GM12872 (cell line): ENCODE data around the gene IDH3A.

Experiments
- CTCF ChIP-seq: IDR thresholded peaks from 3 replicates; pipeline ENCODE4 v1.5.1; 2011; ENCODE audit warnings: low read depth, mild to moderate bottlenecking, low read length, moderate library complexity; ENCODE audit not compliant: insufficient read depth

Gene IDH3A

GRCh38 chr15:78206326-78207109 lies 57.4 kb downstream of the IDH3A start:
- TF ChIP-seq CTCF = no peak

GRCh38 chr15:78207110-78207458 lies 57.9 kb downstream of the IDH3A start:
- TF ChIP-seq CTCF = no peak

- no peak for TF ChIP-seq CTCF
Measured at GRCh38 chr15:78207641-78208340, 58.6 kb downstream of the IDH3A start.

GRCh38 chr15:78208341-78208844 lies 59.2 kb downstream of the IDH3A start:
- no peak for TF ChIP-seq CTCF

- TF ChIP-seq CTCF = no peak
Measured at GRCh38 chr15:78208887-78209645, 59.9 kb downstream of the IDH3A start.

- no peak for TF ChIP-seq CTCF
Measured at GRCh38 chr15:78209646-78210348, 60.6 kb downstream of the IDH3A start.
